ENCODE data around the gene NAA25. TPM values are rescaled to one million over a fixed set of nuclear protein-coding genes. Genes with fewer than 3 reads are reported as not detected.

The NAA25 gene
- total RNA-seq, 1 experiment from 2014 or later: 41.0 TPM

DNA sequence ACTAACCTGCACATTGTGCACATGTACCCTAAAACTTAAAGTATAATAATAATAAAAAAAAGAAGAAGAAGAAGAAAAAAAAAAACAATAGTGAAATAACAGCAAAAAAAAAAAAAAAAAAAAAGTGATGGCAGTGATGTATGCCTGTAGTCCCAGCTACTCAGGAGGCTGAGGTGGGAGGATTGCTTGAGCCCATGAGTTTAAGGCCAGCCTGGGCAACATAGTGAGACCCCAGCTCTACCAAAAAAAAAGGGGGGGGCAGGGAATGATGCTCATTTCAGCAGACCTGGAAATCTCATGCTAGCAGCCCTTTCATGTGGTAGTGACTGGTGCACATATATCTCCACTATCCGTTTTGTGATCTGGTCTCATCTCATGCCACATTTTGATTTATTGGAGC, 37.5 kb upstream of the NAA25 start:
- intact Hi-C loops (cut with micrococcal nuclease; ENCODE audit: unreplicated experiment): no loop called here
- Mint-ChIP-seq H3K27ac (ENCODE audit: unreplicated experiment) (no peak overlapping the region), H3K4me3 (ENCODE audit: unreplicated experiment) (no peak overlapping the region), H3K4me1 (ENCODE audit: low read depth, unreplicated experiment) (peaks cover 20% of the 10 kb centered on the region), H3K27me3 (ENCODE audit: insufficient read depth, unreplicated experiment) (no peaks in the 10 kb centered on the region), H3K36me3 (ENCODE audit: insufficient read depth, unreplicated experiment) (peaks cover 70% of the 10 kb centered on the region), H3K9me3 (ENCODE audit: unreplicated experiment) (no peaks in the 10 kb centered on the region)
- no TSS peak for BruUV-seq (replicated peaks)
- CTCF ChIA-PET: interaction anchor here (0.7 kb wide), 1 partner anchor 315 kb away, joined by 6 read pairs; no protein-coding TSS in a partner anchor
- POLR2A ChIA-PET: no interaction called here
- no peaks in the 10 kb centered on the region for H3K27me3 ChIP-seq (replicated peaks; ENCODE audit: control insufficient read depth, insufficient read depth, low read length)
- no peak for DNase-seq
- H3K36me3 ChIP-seq (ENCODE audit: control insufficient read depth, insufficient read depth, low read length): peaks cover 3% of the 10 kb centered on the region
- TF ChIP-seq, protein P1, sequence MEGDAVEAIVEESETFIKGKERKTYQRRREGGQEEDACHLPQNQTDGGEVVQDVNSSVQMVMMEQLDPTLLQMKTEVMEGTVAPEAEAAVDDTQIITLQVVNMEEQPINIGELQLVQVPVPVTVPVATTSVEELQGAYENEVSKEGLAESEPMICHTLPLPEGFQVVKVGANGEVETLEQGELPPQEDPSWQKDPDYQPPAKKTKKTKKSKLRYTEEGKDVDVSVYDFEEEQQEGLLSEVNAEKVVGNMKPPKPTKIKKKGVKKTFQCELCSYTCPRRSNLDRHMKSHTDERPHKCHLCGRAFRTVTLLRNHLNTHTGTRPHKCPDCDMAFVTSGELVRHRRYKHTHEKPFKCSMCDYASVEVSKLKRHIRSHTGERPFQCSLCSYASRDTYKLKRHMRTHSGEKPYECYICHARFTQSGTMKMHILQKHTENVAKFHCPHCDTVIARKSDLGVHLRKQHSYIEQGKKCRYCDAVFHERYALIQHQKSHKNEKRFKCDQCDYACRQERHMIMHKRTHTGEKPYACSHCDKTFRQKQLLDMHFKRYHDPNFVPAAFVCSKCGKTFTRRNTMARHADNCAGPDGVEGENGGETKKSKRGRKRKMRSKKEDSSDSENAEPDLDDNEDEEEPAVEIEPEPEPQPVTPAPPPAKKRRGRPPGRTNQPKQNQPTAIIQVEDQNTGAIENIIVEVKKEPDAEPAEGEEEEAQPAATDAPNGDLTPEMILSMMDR (IDR thresholded peaks at IDR 0.05; ENCODE audit: insufficient read depth in 1 of 2, low read depth in 1 of 2, low read length in 1 of 2, severe bottlenecking in 1 of 2, unreplicated experiment in 1 of 2): no peak
- H3K4me1 ChIP-seq: peaks cover 23% of the 10 kb centered on the region
- H3K9me3 ChIP-seq: no peaks in the 10 kb centered on the region
- no peak overlapping the region for H3K4me3 ChIP-seq (ENCODE audit: low read depth, low read length)

DNA sequence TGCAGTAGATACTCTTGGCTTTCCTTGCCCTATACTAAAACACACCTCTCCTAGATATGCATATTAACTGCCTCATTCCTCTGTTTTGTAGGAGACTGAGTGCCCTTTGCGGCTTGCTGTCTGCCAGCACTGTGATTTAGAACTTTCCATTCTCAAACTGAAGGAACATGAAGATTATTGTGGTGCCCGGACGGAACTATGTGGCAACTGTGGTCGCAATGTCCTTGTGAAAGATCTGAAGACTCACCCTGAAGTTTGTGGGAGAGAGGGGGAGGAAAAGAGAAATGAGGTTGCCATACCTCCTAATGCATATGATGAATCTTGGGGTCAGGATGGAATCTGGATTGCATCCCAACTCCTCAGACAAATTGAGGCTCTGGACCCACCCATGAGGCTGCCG, 32.1 kb upstream of the NAA25 start:
- no peaks in the 10 kb centered on the region for H3K27me3 ChIP-seq (replicated peaks; ENCODE audit: control insufficient read depth, insufficient read depth, low read length)
- no TSS peak for BruUV-seq (replicated peaks)
- intact Hi-C loops (cut with micrococcal nuclease; ENCODE audit: unreplicated experiment): no loop called here
- POLR2A ChIA-PET: interaction anchor here (0.8 kb wide), 1 partner anchor 33 kb away, joined by 3 read pairs; no protein-coding TSS in a partner anchor
- peaks cover 60% of the 10 kb centered on the region for H3K36me3 Mint-ChIP-seq (ENCODE audit: insufficient read depth, unreplicated experiment)
- no peaks in the 10 kb centered on the region for H3K4me1 Mint-ChIP-seq (ENCODE audit: low read depth, unreplicated experiment)
- no peaks in the 10 kb centered on the region for H3K27me3 Mint-ChIP-seq (ENCODE audit: insufficient read depth, unreplicated experiment)
- no peaks in the 10 kb centered on the region for H3K4me1 ChIP-seq
- H3K4me3 Mint-ChIP-seq (ENCODE audit: unreplicated experiment): no peak overlapping the region
- no peak overlapping the region for H3K27ac Mint-ChIP-seq (ENCODE audit: unreplicated experiment)
- TF ChIP-seq, protein P1 (IDR thresholded peaks at IDR 0.05; ENCODE audit: insufficient read depth in 1 of 2, low read depth in 1 of 2, low read length in 1 of 2, severe bottlenecking in 1 of 2, unreplicated experiment in 1 of 2): no peak
- DNase-seq: peak in 1 of 2 experiments; percentile 4
- H3K9me3 ChIP-seq: no peaks in the 10 kb centered on the region
- no peaks in the 10 kb centered on the region; the same call in 1 of the 2 replicates for H3K36me3 ChIP-seq (ENCODE audit: control insufficient read depth, insufficient read depth, low read length)
- H3K9me3 Mint-ChIP-seq (ENCODE audit: unreplicated experiment): no peaks in the 10 kb centered on the region
- CTCF ChIA-PET: no interaction called here
- H3K4me3 ChIP-seq (ENCODE audit: low read depth, low read length): no peak overlapping the region

DNA sequence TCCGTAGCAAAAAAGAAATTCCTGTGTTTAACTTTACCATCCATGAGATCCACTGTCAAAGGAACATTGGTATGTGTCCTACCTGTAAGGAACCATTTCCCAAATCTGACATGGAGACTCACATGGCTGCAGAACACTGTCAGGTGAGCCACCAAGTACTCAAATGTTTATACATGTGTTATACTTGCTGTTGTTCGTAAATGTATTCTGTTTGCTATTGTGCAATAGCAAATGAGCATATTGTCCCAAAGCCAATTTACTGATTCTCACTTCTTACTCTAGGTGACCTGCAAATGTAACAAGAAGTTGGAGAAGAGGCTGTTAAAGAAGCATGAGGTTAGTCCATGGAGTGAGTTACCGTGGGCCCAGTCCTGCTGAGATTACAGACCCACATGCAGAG, 26.1 kb upstream of the NAA25 start:
- peaks cover 18% of the 10 kb centered on the region for H3K36me3 Mint-ChIP-seq (ENCODE audit: insufficient read depth, unreplicated experiment)
- H3K27me3 ChIP-seq (replicated peaks; ENCODE audit: control insufficient read depth, insufficient read depth, low read length): no peaks in the 10 kb centered on the region
- ChIA-PET CTCF (no interaction called here), POLR2A (no interaction called here)
- H3K4me3 ChIP-seq (ENCODE audit: low read depth, low read length): no peak overlapping the region
- H3K4me1 Mint-ChIP-seq (ENCODE audit: low read depth, unreplicated experiment): no peaks in the 10 kb centered on the region
- 0 out of 2 replicates have a peak, but pooled peaks cover 4% of the 10 kb centered on the region for H3K4me1 ChIP-seq
- TF ChIP-seq, protein P1 (IDR thresholded peaks at IDR 0.05; ENCODE audit: insufficient read depth in 1 of 2, low read depth in 1 of 2, low read length in 1 of 2, severe bottlenecking in 1 of 2, unreplicated experiment in 1 of 2): no peak
- BruUV-seq (replicated peaks): no TSS peak
- no peaks in the 10 kb centered on the region; the same call in 1 of the 2 replicates for H3K36me3 ChIP-seq (ENCODE audit: control insufficient read depth, insufficient read depth, low read length)
- no peak for DNase-seq
- no peak overlapping the region for H3K27ac Mint-ChIP-seq (ENCODE audit: unreplicated experiment)
- H3K9me3 ChIP-seq: no peaks in the 10 kb centered on the region
- no peaks in the 10 kb centered on the region for H3K9me3 Mint-ChIP-seq (ENCODE audit: unreplicated experiment)
- H3K27me3 Mint-ChIP-seq (ENCODE audit: insufficient read depth, unreplicated experiment): no peaks in the 10 kb centered on the region
- no peak overlapping the region for H3K4me3 Mint-ChIP-seq (ENCODE audit: unreplicated experiment)
- intact Hi-C loops (cut with micrococcal nuclease; ENCODE audit: unreplicated experiment): no loop called here
